A549 (cell line): Measurements from ENCODE around the gene STAP1. TPM values are rescaled to one million over a fixed set of nuclear protein-coding genes. Genes with fewer than 3 reads are reported as not detected.

ENCODE experiments used
- ATAC-seq, 2 experiments: fragments of 200-7000 bp in 1 of 2; fragments of >200 bp in 1 of 2; cut with Nextera tagmentation in 1 of 2; cut with Tn5 transposase in 1 of 2; 3 replicates each; pipeline versions ENCODE4 v1.8.0 to v1.9.1; 2018 to 2020; ENCODE audit warnings: mild to moderate bottlenecking in 1 of 2, moderate library complexity in 1 of 2
- CTCF ChIA-PET: fragments of 300-600 bp; sonication (Branson Sonifier 250); formaldehyde crosslinking; extraction: SDS; loops from one replicate; lab custom pipeline; 2021; ENCODE audit warnings: antibody characterized with exemption, inconsistent platforms; lab: Yijun Ruan, JAX
- POLR2A ChIA-PET: fragments of 350-600 bp; formaldehyde crosslinking; extraction: SDS; loops from one replicate; lab custom pipeline; 2021; ENCODE audit warnings: antibody characterized with exemption, inconsistent platforms; lab: Yijun Ruan, JAX
- DNase-seq, 2 experiments: peaks; one replicate each; pipeline versions ENCODE4 v3.0.0 to v3.0.0-alpha.2; 2011 to 2016; ENCODE audit warnings: low read depth in 1 of 2, low spot score in 1 of 2
- FAIRE-seq: peaks from 2 replicates; lab custom pipeline; 2011; peaks lifted over from hg19 to GRCh38; lab: Jason Lieb, UNC
- H3K27ac ChIP-seq, 2 experiments: fragments of >200 bp; sonication (Bioruptor Twin); formaldehyde crosslinking; 3 replicates each; pipeline ENCODE4 v1.5.1; 2016 to 2017
- H3K4me1 ChIP-seq: fragments of >200 bp; sonication (Bioruptor Twin); formaldehyde crosslinking; 3 replicates; pipeline ENCODE4 v1.6.1; 2016
- H3K4me2 ChIP-seq: fragments of >200 bp; sonication (Bioruptor Twin); formaldehyde crosslinking; 3 replicates; pipeline ENCODE4 v1.6.1; 2016
- H3K4me3 ChIP-seq: fragments of >200 bp; sonication (Bioruptor Twin); formaldehyde crosslinking; 3 replicates; pipeline ENCODE4 v1.5.1; 2016
- H3K9me3 ChIP-seq: fragments of >200 bp; sonication (Bioruptor Twin); formaldehyde crosslinking; 3 replicates; pipeline ENCODE4 v1.6.1; 2016
- CEBPB ChIP-seq, 2 experiments: fragments of >200 bp in 1 of 2; sonication (Bioruptor Twin) in 1 of 2; formaldehyde crosslinking in 1 of 2; IDR thresholded peaks; 2 replicates each; pipeline ENCODE4 v1.6.1; 2012 to 2016
- CTCF ChIP-seq: fragments of >200 bp; sonication (Bioruptor Twin); formaldehyde crosslinking; IDR thresholded peaks from 3 replicates; pipeline ENCODE4 v1.5.1; 2016
- FOSL2 ChIP-seq, 2 experiments: fragments of 450-650 bp in 1 of 2; fragments of >200 bp in 1 of 2; sonication (Bioruptor Twin) in 1 of 2; formaldehyde crosslinking; IDR thresholded peaks; 2 replicates each; pipeline versions ENCODE4 v1.5.0 to v1.6.1; 2016 to 2020; ENCODE audit warnings: mild to moderate bottlenecking in 1 of 2, moderate library complexity in 1 of 2
- GATA3 ChIP-seq: IDR thresholded peaks from 2 replicates; pipeline ENCODE4 v1.6.1; 2012; ENCODE audit warnings: borderline replicate concordance
- HOXA7 ChIP-seq: fragments of 250-450 bp; sonication (Bioruptor Pico); IDR thresholded peaks from 2 replicates; pipeline ENCODE4 v1.5.0; 2020; ENCODE audit warnings: mild to moderate bottlenecking, moderate library complexity
- HOXB5 ChIP-seq: fragments of 250-450 bp; sonication (Bioruptor Pico); IDR thresholded peaks from 2 replicates; pipeline ENCODE4 v1.5.0; 2020; ENCODE audit warnings: mild to moderate bottlenecking, moderate library complexity
- JUN ChIP-seq, 2 experiments: fragments of >200 bp; sonication (Bioruptor Twin); formaldehyde crosslinking; IDR thresholded peaks; 2 replicates in 1 of 2; 3 replicates in 1 of 2; pipeline ENCODE4 v1.6.1; 2016 to 2017
- KDM5A ChIP-seq: fragments of 200-600 bp; sonication (generic); IDR thresholded peaks from 2 replicates; pipeline ENCODE4 v1.6.1; 2016; ENCODE audit warnings: antibody characterized with exemption, mild to moderate bottlenecking
- MAZ ChIP-seq: fragments of 150-350 bp; IDR thresholded peaks from 2 replicates; pipeline ENCODE4 v1.6.1; 2014; ENCODE audit warnings: antibody characterized with exemption, low read depth, low read length, borderline replicate concordance
- NPAS2 ChIP-seq: fragments of 250-450 bp; sonication (Bioruptor Pico); IDR thresholded peaks from 2 replicates; pipeline ENCODE4 v1.8.0; 2022; ENCODE audit warnings: mild to moderate bottlenecking, moderate library complexity, borderline replicate concordance
- NR3C1 ChIP-seq: fragments of >200 bp; sonication (Bioruptor Twin); formaldehyde crosslinking; IDR thresholded peaks from 3 replicates; pipeline ENCODE4 v1.6.1; 2017
- POLR2A ChIP-seq: IDR thresholded peaks from 2 replicates; pipeline ENCODE4 v1.6.1; 2012; ENCODE audit warnings: mild to moderate bottlenecking, low read length
- POLR2AphosphoS2 ChIP-seq: conservative IDR thresholded peaks from 2 replicates; pipeline ENCODE4 v1.6.1; 2012; ENCODE audit warnings: low read length, improper control_type of control experiment, inconsistent platforms
- RNF2 ChIP-seq: fragments of 200-600 bp; sonication (generic); IDR thresholded peaks from 2 replicates; pipeline ENCODE4 v1.6.1; 2016; ENCODE audit warnings: low read depth, mild to moderate bottlenecking, antibody characterized with exemption, moderate library complexity, borderline replicate concordance
- SMC3 ChIP-seq: fragments of >200 bp; sonication (Bioruptor Twin); formaldehyde crosslinking; IDR thresholded peaks from 3 replicates; pipeline ENCODE4 v1.6.1; 2018; ENCODE audit warnings: inconsistent platforms
- TFCP2L1 ChIP-seq: fragments of 250-450 bp; sonication (Bioruptor Pico); IDR thresholded peaks from 2 replicates; pipeline ENCODE4 v1.5.0; 2021; ENCODE audit warnings: mild to moderate bottlenecking
- ZFP36 ChIP-seq: fragments of 450-650 bp; IDR thresholded peaks from 2 replicates; pipeline ENCODE4 v1.6.1; 2014; ENCODE audit warnings: borderline replicate concordance; ENCODE audit not compliant: partially characterized antibody
- ZSCAN20 ChIP-seq: fragments of 250-450 bp; sonication (Bioruptor Pico); IDR thresholded peaks from 2 replicates; pipeline ENCODE4 v1.8.0; 2022; ENCODE audit warnings: mild to moderate bottlenecking, moderate library complexity
- WGBS: methylation state at CpG from one replicate; pipeline ENCODE4 v1.1.6; 2017; ENCODE audit errors: missing lambda C conversion rate; 5-methylcytosine and 5-hydroxymethylcytosine counted together
- polyA plus RNA-seq, 4 experiments: library from polyadenylated mRNA; depleted of rRNA in 3 of 4; stranded (reverse); fragments of >200 nt; fragmentation: RNase III in 1 of 4; extraction: RNeasy Plus Mini Kit Qiagen cat#74134 plus additional on column Dnase treatment in 1 of 4; gene quantifications; 2 replicates in 3 of 4; 3 replicates in 1 of 4; pipeline ENCODE4 v1.2.3, GENCODE V29; 2011 to 2017
- small RNA-seq, 6 experiments: library from RNA; depleted of rRNA; stranded (forward); fragments of <200 nt; gene quantifications; one replicate each; pipeline ENCODE3, GENCODE V24; 2012
- TF ChIP-seq, protein P1 (sequence below): fragments of >200 bp; sonication (Bioruptor Twin); formaldehyde crosslinking; IDR thresholded peaks from 2 replicates; pipeline ENCODE4 v1.6.1; 2016
- TF ChIP-seq, protein P2 (sequence below): IDR thresholded peaks from 2 replicates; pipeline ENCODE4 v1.6.1; 2012

The STAP1 gene
- polyA plus RNA-seq, 2 of the 4 experiments (the other 2 are of a cell fraction): not detected

- WGBS: 88% methylated on average over 5 of the region's 5 CpGs
- H3K4me1 ChIP-seq: no peaks in the 10 kb centered on the region
- no peak for FAIRE-seq
These were observed 79.6 kb downstream of the STAP1 start for GRCh38 chr4:67638136-67638535.

DNA sequence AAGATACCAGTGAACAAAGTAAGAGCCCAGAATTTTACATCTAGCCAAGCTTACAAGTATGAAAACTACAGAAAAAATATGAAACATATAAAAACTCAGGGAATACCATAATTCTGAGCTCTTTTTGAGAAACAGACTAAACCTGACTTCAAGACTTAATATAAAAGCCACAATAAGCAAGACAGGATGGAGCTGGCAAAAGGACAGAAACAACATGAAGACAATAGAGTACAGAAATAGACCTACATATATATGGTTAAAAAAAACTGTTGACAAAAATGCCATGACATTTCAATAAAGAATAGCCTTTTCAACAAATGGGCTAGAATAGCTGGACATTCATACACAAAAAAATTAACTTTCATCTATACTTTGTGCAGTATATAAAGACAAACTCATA, 93.0 kb downstream of the STAP1 start:
- H3K4me3 ChIP-seq: no peak overlapping the region
- TF ChIP-seq CTCF (no peak), HOXA7 (no peak), TFCP2L1 (no peak), MAZ (no peak), POLR2A (no peak), CEBPB (IDR thresholded peaks at IDR 0.05) (no peak), JUN (IDR thresholded peaks at IDR 0.05) (no peak), RNF2 (no peak)
- TF ChIP-seq, protein P1, sequence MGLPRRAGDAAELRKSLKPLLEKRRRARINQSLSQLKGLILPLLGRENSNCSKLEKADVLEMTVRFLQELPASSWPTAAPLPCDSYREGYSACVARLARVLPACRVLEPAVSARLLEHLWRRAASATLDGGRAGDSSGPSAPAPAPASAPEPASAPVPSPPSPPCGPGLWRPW: no peak
- TF ChIP-seq, protein P2, sequence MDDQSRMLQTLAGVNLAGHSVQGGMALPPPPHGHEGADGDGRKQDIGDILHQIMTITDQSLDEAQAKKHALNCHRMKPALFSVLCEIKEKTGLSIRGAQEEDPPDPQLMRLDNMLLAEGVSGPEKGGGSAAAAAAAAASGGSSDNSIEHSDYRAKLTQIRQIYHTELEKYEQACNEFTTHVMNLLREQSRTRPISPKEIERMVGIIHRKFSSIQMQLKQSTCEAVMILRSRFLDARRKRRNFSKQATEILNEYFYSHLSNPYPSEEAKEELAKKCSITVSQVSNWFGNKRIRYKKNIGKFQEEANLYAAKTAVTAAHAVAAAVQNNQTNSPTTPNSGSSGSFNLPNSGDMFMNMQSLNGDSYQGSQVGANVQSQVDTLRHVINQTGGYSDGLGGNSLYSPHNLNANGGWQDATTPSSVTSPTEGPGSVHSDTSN: no peak
- H3K27ac ChIP-seq: no peak overlapping the region
- ATAC-seq: no peak
- POLR2A ChIA-PET: no interaction called here
- CTCF ChIA-PET: interaction anchor here (1.1 kb wide), 1 partner anchor 13 kb away, joined by 3 read pairs; no protein-coding TSS in a partner anchor
- no peak for FAIRE-seq
- no peaks in the 10 kb centered on the region for H3K4me1 ChIP-seq
- no peak for DNase-seq
- H3K9me3 ChIP-seq: no peaks in the 10 kb centered on the region
- no peak overlapping the region for H3K4me2 ChIP-seq

More at GRCh38 chr4:67638136-67638535, 79.6 kb downstream of the STAP1 start:
- POLR2A ChIA-PET: no interaction called here
- Histone ChIP-seq H3K4me2 (no peak overlapping the region), H3K4me3 (no peak overlapping the region), H3K27ac (no peak overlapping the region), H3K9me3 (no peaks in the 10 kb centered on the region)
- TF ChIP-seq TFCP2L1 (no peak), ZSCAN20 (no peak), HOXB5 (CRISPR knock-in tag) (no peak), NR3C1 (no peak), NPAS2 (CRISPR knock-in tag) (no peak), SMC3 (no peak), CEBPB (IDR thresholded peaks at IDR 0.05) (no peak), ZFP36 (no peak), POLR2AphosphoS2 (no peak), GATA3 (no peak), FOSL2 (IDR thresholded peaks at IDR 0.05) (no peak), FOSL2 (CRISPR knock-in tag; IDR thresholded peaks at IDR 0.05) (no peak), KDM5A (no peak)
- TF ChIP-seq, protein P1: no peak
- CTCF ChIA-PET: interaction anchor here (1.0 kb wide), 2 partner anchors 14 to 37 kb away, joined by 3 read pairs; no protein-coding TSS in a partner anchor
- ATAC-seq (no peak), DNase-seq (no peak)

Small RNAs within 50 kb of the gene (small RNA-seq; reads per million reads assigned to genes)
- gene AC096720.1: 0 reads per million in 6 experiments

Other genes starting within 250 kb of the STAP1 start
- gene CENPC, start 13.2 kb upstream of the STAP1 start, polyA plus RNA-seq (2011; rRNA removed): 6.2 and 9.0 TPM in 2 replicates
- 5.6 to 6.5 TPM (median 5.8 TPM) in 3 replicates for gene CENPC, start 13.2 kb upstream of the STAP1 start, polyA plus RNA-seq (2017; fragmentation: RNase III; extraction: RNeasy Plus Mini Kit Qiagen cat#74134 plus additional on column Dnase treatment)
- 67.3 and 84.6 TPM in 2 replicates for gene UBA6, start 142.4 kb downstream of the STAP1 start, polyA plus RNA-seq (2011; rRNA removed)
- 33.7 to 34.0 TPM (median 33.9 TPM) in 3 replicates for gene UBA6, start 142.4 kb downstream of the STAP1 start, polyA plus RNA-seq (2017; fragmentation: RNase III; extraction: RNeasy Plus Mini Kit Qiagen cat#74134 plus additional on column Dnase treatment)
- gene GNRHR, start 195.7 kb downstream of the STAP1 start, polyA plus RNA-seq (2011; rRNA removed): not detected in 2 replicates
- not detected in 3 replicates for gene GNRHR, start 195.7 kb downstream of the STAP1 start, polyA plus RNA-seq (2017; fragmentation: RNase III; extraction: RNeasy Plus Mini Kit Qiagen cat#74134 plus additional on column Dnase treatment)